ENCODE results near the gene AP2A1. TPM values are rescaled to one million over a fixed set of nuclear protein-coding genes. Genes with fewer than 3 reads are reported as not detected.
"Not testable (repeated sequence)": the region's sequence is repeated elsewhere in the genome, so short reads cannot be mapped to it uniquely, and the experiment has no call there.

AP2A1 gene
- total and polyA plus RNA-seq, 3 experiments from 2014 or later, result 10.1 to 87.7 (median 82.5) TPM

DNA sequence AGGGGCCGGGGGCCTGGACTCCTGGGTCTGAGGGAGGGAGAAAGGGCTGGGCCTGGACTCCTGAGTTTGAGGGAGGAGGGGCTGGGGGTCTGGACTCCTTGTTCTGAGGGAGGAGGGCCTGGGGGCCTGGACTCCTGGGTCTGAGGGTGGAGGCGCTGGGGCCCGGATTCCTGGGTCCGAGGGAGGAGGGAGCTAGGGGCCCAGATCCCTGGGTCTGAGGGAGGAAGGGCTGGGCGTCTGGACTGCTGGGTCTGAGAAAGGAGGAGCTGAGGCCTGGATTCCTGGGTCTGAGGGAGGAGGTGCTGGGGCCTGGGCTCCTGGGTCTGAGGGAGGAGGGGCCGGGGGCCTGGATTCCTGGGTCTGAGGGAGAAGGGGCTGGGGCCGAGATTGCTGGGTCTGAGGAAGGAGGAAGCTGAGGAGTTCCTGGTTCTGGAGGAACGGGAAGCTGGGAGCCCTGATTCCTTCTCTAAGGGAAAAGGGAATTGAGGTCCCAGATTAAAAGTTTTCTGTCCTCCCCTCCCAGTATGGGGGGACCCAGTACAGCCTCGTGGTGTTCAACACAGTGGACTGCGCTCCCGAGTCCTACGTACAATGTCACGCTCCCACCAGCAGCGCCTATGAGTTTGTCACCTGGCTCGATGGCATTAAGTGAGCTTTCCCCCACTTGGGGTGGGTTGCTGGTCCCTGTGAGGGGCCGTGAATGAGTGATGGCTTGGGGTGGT, 52.0 kb downstream of the AP2A1 start:
- Mint-ChIP-seq H3K9me3 (no peaks in the 10 kb centered on the region), H3K4me3 (peak overlapping the region; percentile 93 to 100 (median 99)), H3K36me3 (peaks cover 0 to 37% (median 3%) of the 10 kb centered on the region in 3 donors), H3K27ac (peak overlapping the region; percentile 100), H3K27me3 (peaks cover 0 to 10% of the 10 kb centered on the region in 2 donors), H3K4me1 (peaks cover 25 to 47% (median 45%) of the 10 kb centered on the region in 3 donors)
- peak overlapping the region; percentile 99 for H3K27ac ChIP-seq (ENCODE audit: low read depth, low read length)
- ChIA-PET CTCF (interaction anchor here (0.6 to 0.8 kb wide), 2 partner anchors 48 to 72 kb away, joined by 3 to 4 read pairs; no protein-coding TSS in a partner anchor), POLR2A (interaction anchor here (0.7 to 1.9 kb wide), 5 partner anchors 32 to 52 kb away, joined by 3 to 6 read pairs (median 4); partner anchors contain the start of gene PTOV1)
- H3K4me3 ChIP-seq (ENCODE audit: low read length), result peak overlapping the region; percentile 86
- no peaks in the 10 kb centered on the region for H3K36me3 ChIP-seq (ENCODE audit: insufficient read depth, low read length)
- DNase-seq, result no peak
- H3K27me3 ChIP-seq (ENCODE audit: insufficient read depth, low read length, poor library complexity, severe bottlenecking), result no peaks in the 10 kb centered on the region
- no peaks in the 10 kb centered on the region for H3K9me3 ChIP-seq (ENCODE audit: low read length)
- H3K4me1 ChIP-seq (ENCODE audit: insufficient read depth, low read length), result peaks cover 24% of the 10 kb centered on the region

- not testable (repeated sequence) for H3K9me3 ChIP-seq (ENCODE audit: low read length)
- POLR2A ChIA-PET, result interaction anchor here (0.7 to 1.9 kb wide), 2 partner anchors 48 to 53 kb away, joined by 4 to 6 read pairs; no protein-coding TSS in a partner anchor
- H3K27ac ChIP-seq (ENCODE audit: low read depth, low read length), result peak overlapping the region; percentile 99
Measured at GRCh38 chr19:49819452-49820115, 52.8 kb downstream of the AP2A1 start.

DNA sequence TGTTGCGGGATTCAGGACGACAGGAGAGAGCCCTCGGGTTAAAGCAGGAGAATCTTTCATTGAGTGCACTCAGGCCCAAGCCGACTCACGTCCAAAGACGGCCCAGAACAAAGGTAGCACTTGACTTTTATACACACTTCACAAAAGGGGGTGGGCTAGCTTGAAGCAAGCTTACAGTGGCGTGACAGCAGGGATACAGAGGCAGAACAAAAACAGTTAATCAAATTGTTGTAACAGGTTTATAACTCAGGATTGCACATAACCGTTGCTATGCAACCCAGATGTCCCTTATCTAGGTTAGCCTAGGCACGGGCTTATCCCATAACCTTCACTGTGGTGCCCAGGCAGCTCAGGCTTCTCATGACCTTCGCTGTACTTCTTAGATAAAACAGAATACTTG, 53.3 kb downstream of the AP2A1 start:
- H3K4me3 ChIP-seq (ENCODE audit: low read length), result no peak overlapping the region
- H3K9me3 ChIP-seq (ENCODE audit: low read length), result no peaks in the 10 kb centered on the region
- POLR2A ChIA-PET, result no interaction called here
- no peaks in the 10 kb centered on the region for H3K9me3 Mint-ChIP-seq
- H3K4me3 Mint-ChIP-seq, result peak overlapping the region; percentile 24 to 100 (median 62)
- peaks cover 20% of the 10 kb centered on the region for H3K4me1 ChIP-seq (ENCODE audit: insufficient read depth, low read length)
- H3K36me3 ChIP-seq (ENCODE audit: insufficient read depth, low read length), result no peaks in the 10 kb centered on the region
- peaks cover 0 to 46% (median 3%) of the 10 kb centered on the region in 3 donors for H3K36me3 Mint-ChIP-seq
- peak overlapping the region in 2 of 8 donors; percentile 66 to 100 for H3K27ac Mint-ChIP-seq
- H3K27me3 Mint-ChIP-seq, result peaks cover 0 to 10% of the 10 kb centered on the region in 2 donors
- peak overlapping the region; percentile 38 for H3K27ac ChIP-seq (ENCODE audit: low read depth, low read length)
- CTCF ChIA-PET, result no interaction called here
- H3K4me1 Mint-ChIP-seq, result peaks cover 23 to 41% (median 35%) of the 10 kb centered on the region in 3 donors
- no peaks in the 10 kb centered on the region for H3K27me3 ChIP-seq (ENCODE audit: insufficient read depth, low read length, poor library complexity, severe bottlenecking)
- DNase-seq, result no peak

More at GRCh38 chr19:49819452-49820115, 52.8 kb downstream of the AP2A1 start:
- Mint-ChIP-seq H3K27me3 (peaks cover 0 to 10% of the 10 kb centered on the region in 2 donors), H3K27ac (peak overlapping the region; percentile 52 to 100 (median 100)), H3K36me3 (peaks cover 0 to 42% (median 3%) of the 10 kb centered on the region in 3 donors), H3K4me3 (peak overlapping the region; percentile 93 to 100 (median 99)), H3K4me1 (peaks cover 24 to 42% (median 37%) of the 10 kb centered on the region in 3 donors)
- not testable (repeated sequence) for DNase-seq; H3K27me3 ChIP-seq (ENCODE audit: insufficient read depth, low read length, poor library complexity, severe bottlenecking); H3K9me3 Mint-ChIP-seq; H3K36me3 ChIP-seq (ENCODE audit: insufficient read depth, low read length)
- CTCF ChIA-PET, result interaction anchor here (0.8 kb wide), 1 partner anchor 71 kb away, joined by 3 read pairs; no protein-coding TSS in a partner anchor
- Histone ChIP-seq H3K4me3 (ENCODE audit: low read length) (peak overlapping the region; percentile 86), H3K4me1 (ENCODE audit: insufficient read depth, low read length) (peaks cover 20% of the 10 kb centered on the region)

DNA sequence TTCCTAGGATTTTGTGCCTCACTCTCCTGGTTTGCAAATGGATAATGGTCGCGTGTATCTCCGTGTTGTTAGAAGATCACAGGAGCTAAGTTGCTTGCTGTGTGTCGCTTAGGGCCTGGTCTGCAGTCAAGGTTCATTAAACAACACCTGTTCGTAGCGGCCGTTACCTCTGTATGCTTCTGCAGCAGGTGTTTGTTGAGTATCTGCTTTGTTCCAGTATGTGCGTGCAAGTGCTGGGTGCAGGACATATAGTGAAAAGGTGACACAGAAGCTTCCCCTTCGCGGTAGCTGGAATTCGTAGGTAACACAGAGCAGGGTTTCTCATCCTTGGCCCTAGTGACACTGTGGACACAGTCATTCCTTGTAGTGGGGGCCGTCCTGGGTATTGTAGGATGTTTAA, 56.7 kb downstream of the AP2A1 start:
- Mint-ChIP-seq H3K4me1 (peaks cover 20 to 31% (median 25%) of the 10 kb centered on the region in 3 donors), H3K9me3 (no peaks in the 10 kb centered on the region), H3K36me3 (peaks cover 0 to 50% (median 3%) of the 10 kb centered on the region in 3 donors), H3K27me3 (no peaks in the 10 kb centered on the region), H3K27ac (peak overlapping the region in 1 of 8 donors; percentile 14), H3K4me3 (peak overlapping the region in 1 of 7 donors; percentile 65)
- Histone ChIP-seq H3K9me3 (ENCODE audit: low read length) (no peaks in the 10 kb centered on the region), H3K27ac (ENCODE audit: low read depth, low read length) (no peak overlapping the region), H3K27me3 (ENCODE audit: insufficient read depth, low read length, poor library complexity, severe bottlenecking) (no peaks in the 10 kb centered on the region), H3K36me3 (ENCODE audit: insufficient read depth, low read length) (no peaks in the 10 kb centered on the region), H3K4me1 (ENCODE audit: insufficient read depth, low read length) (peaks cover 12% of the 10 kb centered on the region), H3K4me3 (ENCODE audit: low read length) (no peak overlapping the region)
- POLR2A ChIA-PET, result no interaction called here
- CTCF ChIA-PET, result no interaction called here
- DNase-seq, result no peak

- Mint-ChIP-seq H3K9me3 (no peaks in the 10 kb centered on the region), H3K27ac (no peak overlapping the region), H3K4me1 (peaks cover 10 to 22% (median 16%) of the 10 kb centered on the region in 3 donors), H3K36me3 (peaks cover 0 to 54% (median 3%) of the 10 kb centered on the region in 3 donors), H3K27me3 (no peaks in the 10 kb centered on the region), H3K4me3 (no peak overlapping the region)
- CTCF ChIA-PET, result no interaction called here
- Histone ChIP-seq H3K9me3 (ENCODE audit: low read length) (no peaks in the 10 kb centered on the region), H3K36me3 (ENCODE audit: insufficient read depth, low read length) (no peaks in the 10 kb centered on the region), H3K4me1 (ENCODE audit: insufficient read depth, low read length) (peaks cover under 1% of the 10 kb centered on the region), H3K27ac (ENCODE audit: low read depth, low read length) (no peak overlapping the region), H3K27me3 (ENCODE audit: insufficient read depth, low read length, poor library complexity, severe bottlenecking) (no peaks in the 10 kb centered on the region), H3K4me3 (ENCODE audit: low read length) (no peak overlapping the region)
- no peak for DNase-seq
- POLR2A ChIA-PET, result no interaction called here
Measured at GRCh38 chr19:49824662-49825061, 57.9 kb downstream of the AP2A1 start.

GRCh38 chr19:49827034-49827433, 60.2 kb downstream of the AP2A1 start:
- Histone ChIP-seq H3K36me3 (ENCODE audit: insufficient read depth, low read length) (peaks cover 5% of the 10 kb centered on the region), H3K9me3 (ENCODE audit: low read length) (no peaks in the 10 kb centered on the region), H3K27ac (ENCODE audit: low read depth, low read length) (no peak overlapping the region), H3K4me1 (ENCODE audit: insufficient read depth, low read length) (no peaks in the 10 kb centered on the region), H3K4me3 (ENCODE audit: low read length) (no peak overlapping the region), H3K27me3 (ENCODE audit: insufficient read depth, low read length, poor library complexity, severe bottlenecking) (no peaks in the 10 kb centered on the region)
- POLR2A ChIA-PET, result no interaction called here
- Mint-ChIP-seq H3K9me3 (no peaks in the 10 kb centered on the region), H3K4me1 (peaks cover 6 to 11% (median 8%) of the 10 kb centered on the region in 3 donors), H3K27ac (no peak overlapping the region), H3K27me3 (no peaks in the 10 kb centered on the region), H3K36me3 (peaks cover 0 to 60% (median 0%) of the 10 kb centered on the region in 3 donors), H3K4me3 (no peak overlapping the region)
- no peak for DNase-seq
- CTCF ChIA-PET, result no interaction called here

GRCh38 chr19:49829200-49829599, 62.4 kb downstream of the AP2A1 start:
- ChIA-PET POLR2A (interaction anchor here (0.6 kb wide), 1 partner anchor 441 kb away, joined by 3 read pairs; the partner anchor contains the start of gene KASH5), CTCF (no interaction called here)
- Mint-ChIP-seq H3K9me3 (no peaks in the 10 kb centered on the region), H3K4me3 (no peak overlapping the region), H3K27ac (no peak overlapping the region), H3K36me3 (peaks cover 2 to 67% (median 4%) of the 10 kb centered on the region in 3 donors), H3K4me1 (peaks cover 4 to 10% (median 7%) of the 10 kb centered on the region in 3 donors), H3K27me3 (no peaks in the 10 kb centered on the region)
- no peak overlapping the region for H3K4me3 ChIP-seq (ENCODE audit: low read length)
- H3K4me1 ChIP-seq (ENCODE audit: insufficient read depth, low read length), result no peaks in the 10 kb centered on the region
- H3K36me3 ChIP-seq (ENCODE audit: insufficient read depth, low read length), result peaks cover 14% of the 10 kb centered on the region
- H3K27me3 ChIP-seq (ENCODE audit: insufficient read depth, low read length, poor library complexity, severe bottlenecking), result no peaks in the 10 kb centered on the region
- DNase-seq, result no peak
- no peaks in the 10 kb centered on the region for H3K9me3 ChIP-seq (ENCODE audit: low read length)
- no peak overlapping the region for H3K27ac ChIP-seq (ENCODE audit: low read depth, low read length)

- H3K9me3 ChIP-seq (ENCODE audit: low read length), result no peaks in the 10 kb centered on the region
- no peak overlapping the region for H3K27ac ChIP-seq (ENCODE audit: low read depth, low read length)
- no peaks in the 10 kb centered on the region for H3K27me3 ChIP-seq (ENCODE audit: insufficient read depth, low read length, poor library complexity, severe bottlenecking)
- no peak overlapping the region for H3K27ac Mint-ChIP-seq
- no peak for DNase-seq
- H3K36me3 ChIP-seq (ENCODE audit: insufficient read depth, low read length), result peaks cover 14% of the 10 kb centered on the region
- H3K9me3 Mint-ChIP-seq, result no peaks in the 10 kb centered on the region
- peaks cover 2 to 69% (median 4%) of the 10 kb centered on the region in 3 donors for H3K36me3 Mint-ChIP-seq
- POLR2A ChIA-PET, result interaction anchor here (0.7 kb wide), 1 partner anchor 10 kb away, joined by 4 read pairs; no protein-coding TSS in a partner anchor
- no peak overlapping the region for H3K4me3 Mint-ChIP-seq
- H3K4me1 Mint-ChIP-seq, result peaks cover 4 to 7% (median 7%) of the 10 kb centered on the region in 3 donors
- CTCF ChIA-PET, result no interaction called here
- H3K4me3 ChIP-seq (ENCODE audit: low read length), result no peak overlapping the region
- no peaks in the 10 kb centered on the region for H3K4me1 ChIP-seq (ENCODE audit: insufficient read depth, low read length)
- no peaks in the 10 kb centered on the region for H3K27me3 Mint-ChIP-seq
Measured at GRCh38 chr19:49829721-49830120, 62.9 kb downstream of the AP2A1 start.
